ENCODE data around the gene SLC22A15. TPM values are rescaled to one million over a fixed set of nuclear protein-coding genes. Genes with fewer than 3 reads are reported as not detected.

The SLC22A15 gene
- polyA plus RNA-seq, 1 donor (not counting 4 experiments of a cell fraction or from before 2014, with no cell fraction given): 14.9 TPM

- Histone ChIP-seq H3K27me3 (ENCODE audit: control insufficient read depth, extremely low read depth, insufficient read depth, low read length) (no peaks in the 10 kb centered on the region), H3K36me3 (ENCODE audit: control insufficient read depth in 2 of 2, extremely low read depth in 1 of 2, insufficient read depth in 2 of 2, low read length in 2 of 2) (peaks cover 26 to 28% of the 10 kb centered on the region in 2 experiments), H3K9me3 (ENCODE audit: control insufficient read depth, low read depth, low read length) (no peaks in the 10 kb centered on the region), H3K27ac (ENCODE audit: control insufficient read depth, insufficient read depth, low read length) (no peak overlapping the region), H3K9ac (ENCODE audit: control insufficient read depth, extremely low read depth, insufficient read depth, low read length) (no peak overlapping the region), H3K4me1 (ENCODE audit: control insufficient read depth, extremely low read depth, insufficient read depth, low read length) (no peaks in the 10 kb centered on the region), H3K9me1 (ENCODE audit: control insufficient read depth, extremely low read depth, insufficient read depth, low read length) (no peaks in the 10 kb centered on the region), H3K79me2 (ENCODE audit: control insufficient read depth, insufficient read depth, low read length) (no peaks in the 10 kb centered on the region), H3K4me3 (ENCODE audit: control insufficient read depth in 2 of 3, extremely low read depth in 1 of 3, insufficient read depth in 2 of 3, low read depth in 1 of 3, low read length in 3 of 3) (no peak overlapping the region), H3K4me2 (ENCODE audit: control insufficient read depth, extremely low read depth, insufficient read depth, low read depth, low read length) (no peak overlapping the region), H2AFZ (ENCODE audit: control insufficient read depth, low read length) (no peak overlapping the region), H4K20me1 (ENCODE audit: control insufficient read depth, extremely low read depth, insufficient read depth, low read length) (no peaks in the 10 kb centered on the region)
- dilution Hi-C loops (cut with MboI; ENCODE audit: extremely low pct_ligation_motif_present, low sequenced_read_pairs): no loop called here
- no peak for DNase-seq (ENCODE audit: low read depth, low spot score)
- FAIRE-seq: no peak
- no peak for TF ChIP-seq CTCF (optimal IDR thresholded peaks at IDR 0.05 in 1 of 3, IDR thresholded peaks at IDR 0.05 in 1 of 3, conservative IDR thresholded peaks at IDR 0.05 in 1 of 3; ENCODE audit: extremely low read depth in 1 of 3, insufficient read depth in 2 of 3, low read length in 3 of 3)
- TF ChIP-seq EZH2 (IDR thresholded peaks at IDR 0.05; ENCODE audit: low read length): no peak
Observed at GRCh38 chr1:116024626-116025025, 48.3 kb downstream of the SLC22A15 start.

- no peaks in the 10 kb centered on the region for H3K4me1 ChIP-seq (ENCODE audit: control insufficient read depth, extremely low read depth, insufficient read depth, low read length)
- DNase-seq (ENCODE audit: low read depth, low spot score) (no peak), FAIRE-seq (no peak)
- no peaks in the 10 kb centered on the region for H3K9me3 ChIP-seq (ENCODE audit: control insufficient read depth, low read depth, low read length)
- no peak overlapping the region for H3K4me3 ChIP-seq (ENCODE audit: control insufficient read depth in 2 of 3, extremely low read depth in 1 of 3, insufficient read depth in 2 of 3, low read depth in 1 of 3, low read length in 3 of 3)
- no peak for TF ChIP-seq CTCF (optimal IDR thresholded peaks at IDR 0.05 in 1 of 3, IDR thresholded peaks at IDR 0.05 in 1 of 3, conservative IDR thresholded peaks at IDR 0.05 in 1 of 3; ENCODE audit: extremely low read depth in 1 of 3, insufficient read depth in 2 of 3, low read length in 3 of 3)
- no peak for TF ChIP-seq EZH2 (IDR thresholded peaks at IDR 0.05; ENCODE audit: low read length)
- H3K79me2 ChIP-seq (ENCODE audit: control insufficient read depth, insufficient read depth, low read length): no peaks in the 10 kb centered on the region
- H3K36me3 ChIP-seq (ENCODE audit: control insufficient read depth in 2 of 2, extremely low read depth in 1 of 2, insufficient read depth in 2 of 2, low read length in 2 of 2): peaks cover 23 to 28% of the 10 kb centered on the region in 2 experiments
- H3K9ac ChIP-seq (ENCODE audit: control insufficient read depth, extremely low read depth, insufficient read depth, low read length): no peak overlapping the region
- H3K27me3 ChIP-seq (ENCODE audit: control insufficient read depth, extremely low read depth, insufficient read depth, low read length): no peaks in the 10 kb centered on the region
- H4K20me1 ChIP-seq (ENCODE audit: control insufficient read depth, extremely low read depth, insufficient read depth, low read length): no peaks in the 10 kb centered on the region
- dilution Hi-C loops (cut with MboI; ENCODE audit: extremely low pct_ligation_motif_present, low sequenced_read_pairs): no loop called here
- H3K9me1 ChIP-seq (ENCODE audit: control insufficient read depth, extremely low read depth, insufficient read depth, low read length): no peaks in the 10 kb centered on the region
- no peak overlapping the region for H2AFZ ChIP-seq (ENCODE audit: control insufficient read depth, low read length)
- H3K27ac ChIP-seq (ENCODE audit: control insufficient read depth, insufficient read depth, low read length): no peak overlapping the region
- no peak overlapping the region for H3K4me2 ChIP-seq (ENCODE audit: control insufficient read depth, extremely low read depth, insufficient read depth, low read depth, low read length)
Observed at GRCh38 chr1:116026631-116027030, 50.3 kb downstream of the SLC22A15 start.

Data from keratinocyte (primary cell).